Endothelial cell of umbilical vein (primary cell): Measurements from ENCODE around the gene OTX2. TPM values are rescaled to one million over a fixed set of nuclear protein-coding genes. Genes with fewer than 3 reads are reported as not detected.

ENCODE experiments used
- BruUV-seq: library from RNA; stranded (reverse); fragments of 400-500 nt; replicated peaks from 2 replicates; lab custom pipeline; 2021; lab: Mats Ljungman, UMichigan
- CTCF ChIA-PET: fragments of 300-600, 350-600 bp; sonication (Branson Sonifier 250); formaldehyde crosslinking; loops from one replicate; lab custom pipeline; 2021; ENCODE audit warnings: antibody characterized with exemption, inconsistent platforms; lab: Charles Lee
- POLR2A ChIA-PET: fragments of 300-600, 350-600 bp; sonication (Branson Sonifier 250); formaldehyde crosslinking; loops from one replicate; lab custom pipeline; 2021; ENCODE audit warnings: antibody characterized with exemption, inconsistent platforms; lab: Charles Lee
- DNase-seq: peaks from one replicate; pipeline ENCODE4 v3.0.0-alpha.2; 2011; ENCODE audit warnings: low read depth, low spot score
- FAIRE-seq: peaks from 2 replicates; lab custom pipeline; 2011; peaks lifted over from hg19 to GRCh38; lab: Jason Lieb, UNC
- H2AFZ ChIP-seq: 2 replicates; pipeline ENCODE4 v1.6.0; 2012; ENCODE audit warnings: low read depth, low read length, control low read depth, inconsistent platforms
- H3K27ac ChIP-seq: 2 replicates; pipeline ENCODE4 v1.5.1; 2011; ENCODE audit warnings: low read depth, mild to moderate bottlenecking, control low read depth, low read length, moderate library complexity; ENCODE audit not compliant: insufficient read depth
- H3K27me3 ChIP-seq, 2 experiments: 2 replicates each; pipeline versions ENCODE4 v1.6.0 to v1.6.1; 2011; ENCODE audit warnings: low read length in 2 of 2, mixed read lengths in 1 of 2; ENCODE audit not compliant: control insufficient read depth in 2 of 2, insufficient read depth in 2 of 2
- H3K36me3 ChIP-seq, 2 experiments: 2 replicates in 1 of 2; 3 replicates in 1 of 2; pipeline ENCODE4 v1.5.1; 2011; ENCODE audit warnings: low read length in 2 of 2, mild to moderate bottlenecking in 1 of 2, moderate library complexity in 1 of 2; ENCODE audit not compliant: control insufficient read depth in 2 of 2, insufficient read depth in 2 of 2; ENCODE audit errors: extremely low read depth in 1 of 2
- H3K4me1 ChIP-seq: 3 replicates; pipeline ENCODE4 v1.5.1; 2011; ENCODE audit warnings: mild to moderate bottlenecking, low read length; ENCODE audit not compliant: control insufficient read depth, insufficient read depth; ENCODE audit errors: extremely low read depth
- H3K4me2 ChIP-seq: 2 replicates; pipeline ENCODE4 v1.6.1; 2011; ENCODE audit warnings: low read length, control low read depth, mixed read lengths; ENCODE audit not compliant: insufficient read depth
- H3K4me3 ChIP-seq, 3 experiments: fragments of 200-600 bp in 1 of 3; sonication (generic), shearing (Covaris generic) in 1 of 3; replicated peaks in 1 of 3; 2 replicates each; pipeline ENCODE4 v1.5.1; 2011 to 2016; ENCODE audit warnings: control low read depth in 3 of 3, low read length in 3 of 3, mild to moderate bottlenecking in 2 of 3, inconsistent platforms in 1 of 3, low read depth in 1 of 3, moderate library complexity in 1 of 3; ENCODE audit not compliant: insufficient read depth in 1 of 3
- H3K79me2 ChIP-seq: 2 replicates; pipeline ENCODE4 v1.6.0; 2012; ENCODE audit warnings: low read length, inconsistent platforms; ENCODE audit not compliant: control insufficient read depth, insufficient read depth
- H3K9ac ChIP-seq: replicated peaks from 2 replicates; pipeline ENCODE3; 2011; ENCODE audit warnings: low read length, control low read depth; ENCODE audit not compliant: insufficient read depth; ENCODE audit errors: extremely low read depth
- H3K9me1 ChIP-seq: replicated peaks from 3 replicates; pipeline ENCODE4 v1.6.0; 2011; ENCODE audit warnings: mild to moderate bottlenecking, low read length; ENCODE audit not compliant: control insufficient read depth, insufficient read depth; ENCODE audit errors: extremely low read depth
- H3K9me3 ChIP-seq: replicated peaks from 2 replicates; pipeline ENCODE4 v1.5.1; 2012; ENCODE audit warnings: low read length, inconsistent platforms; ENCODE audit not compliant: control insufficient read depth, insufficient read depth
- H4K20me1 ChIP-seq: replicated peaks from 2 replicates; pipeline ENCODE3; 2011; ENCODE audit warnings: mild to moderate bottlenecking, low read length; ENCODE audit not compliant: control insufficient read depth, insufficient read depth; ENCODE audit errors: extremely low read depth
- EZH2 ChIP-seq: IDR thresholded peaks from 2 replicates; pipeline ENCODE4 v1.6.1; 2012; ENCODE audit warnings: borderline replicate concordance, low read depth, mild to moderate bottlenecking, moderate library complexity, low read length, inconsistent platforms; ENCODE audit not compliant: severe bottlenecking
- FOS ChIP-seq: IDR thresholded peaks from 2 replicates; pipeline ENCODE4 v1.6.1; 2011; ENCODE audit warnings: mild to moderate bottlenecking, low read length, moderate library complexity, borderline replicate concordance; ENCODE audit not compliant: insufficient read depth
- JUN ChIP-seq: IDR thresholded peaks from 2 replicates; pipeline ENCODE4 v1.6.1; 2011; ENCODE audit warnings: borderline replicate concordance, low read depth; ENCODE audit not compliant: insufficient read length, insufficient read depth
- dilution Hi-C: fragments of 300-500 bp; cut with MboI; formaldehyde crosslinking; loops from one replicate; pipeline ENCODE4 v1.15.0; 2019; ENCODE audit warnings: low sequenced_read_pairs; ENCODE audit not compliant: extremely low pct_ligation_motif_present
- intact Hi-C: fragments of 100-400 bp; cut with micrococcal nuclease; formaldehyde crosslinking; loops from one replicate; pipeline ENCODE4 v1.10.0; 2022
- polyA plus RNA-seq, 4 experiments: library from polyadenylated mRNA; depleted of rRNA in 3 of 4; stranded (reverse) in 3 of 4; unstranded in 1 of 4; fragments of >200 nt; gene quantifications; 2 replicates each; pipeline versions ENCODE4 v1.2.1 to v1.2.3, GENCODE V29; 2011 to 2012; ENCODE audit warnings: missing spikeins in 1 of 4
- total RNA-seq: library from RNA; stranded (reverse); gene quantifications from 2 replicates; pipeline ENCODE4 v1.2.3, GENCODE V29; 2021
- TF ChIP-seq, protein P1 (sequence below): IDR thresholded peaks from 2 replicates; pipeline ENCODE4 v1.6.1; 2011; ENCODE audit not compliant: insufficient read depth, insufficient read length

OTX2 gene
- total and polyA plus RNA-seq, 2 donors (not counting 3 experiments of a cell fraction or from before 2014, with no cell fraction given) = not detected

DNA sequence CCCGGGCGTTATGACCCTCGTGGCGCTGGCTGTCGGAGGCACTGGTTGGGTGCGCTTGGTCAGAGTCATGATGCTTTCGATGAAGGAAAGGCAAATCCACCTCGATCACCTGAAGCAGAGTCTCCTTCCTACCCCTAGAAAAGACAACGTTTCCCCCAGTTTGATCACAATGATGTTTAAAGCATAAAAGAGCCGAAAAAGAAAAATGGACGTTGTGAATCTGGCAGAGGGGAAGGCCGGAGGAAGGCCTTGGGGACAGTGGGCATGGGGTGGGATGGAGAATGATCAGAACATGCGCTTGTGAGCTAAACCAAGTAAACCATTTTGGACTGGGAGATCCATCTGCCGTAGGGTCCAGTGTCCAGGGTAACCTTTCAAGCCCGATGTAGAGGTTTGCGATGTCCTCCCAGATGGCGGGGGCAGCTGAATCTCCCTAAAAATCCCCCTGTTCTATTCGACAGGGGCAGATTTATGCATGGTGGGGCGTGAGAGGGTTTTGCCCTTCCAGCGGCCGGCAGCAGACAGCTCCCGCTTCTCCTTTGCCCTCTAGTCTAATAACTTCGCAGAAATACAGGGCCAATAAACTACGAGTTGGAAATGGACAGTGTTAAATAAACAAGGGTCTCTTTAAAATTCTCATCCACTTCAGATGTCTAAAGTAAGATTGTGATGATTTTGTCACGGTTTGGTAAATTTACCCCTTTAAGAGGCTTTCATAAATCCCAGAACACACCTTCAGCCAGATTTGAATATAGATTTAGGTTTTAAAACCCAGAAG lies 2.3 kb upstream of the OTX2 start:
- no peak overlapping the region for H3K27ac ChIP-seq
- peaks cover 81 to 99% of the 10 kb centered on the region in 2 experiments for H3K27me3 ChIP-seq
- no peak overlapping the region for H3K4me3 ChIP-seq
- no peak overlapping the region for H3K9ac ChIP-seq
- no peaks in the 10 kb centered on the region for H3K9me1 ChIP-seq
- no peaks in the 10 kb centered on the region for H3K4me1 ChIP-seq
- dilution Hi-C loops (no loop called here), intact Hi-C loops (no loop called here)
- FAIRE-seq = no peak
- no peaks in the 10 kb centered on the region for H3K9me3 ChIP-seq
- TF ChIP-seq, protein P1, sequence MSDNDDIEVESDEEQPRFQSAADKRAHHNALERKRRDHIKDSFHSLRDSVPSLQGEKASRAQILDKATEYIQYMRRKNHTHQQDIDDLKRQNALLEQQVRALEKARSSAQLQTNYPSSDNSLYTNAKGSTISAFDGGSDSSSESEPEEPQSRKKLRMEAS = no peak
- TF ChIP-seq EZH2 = peak; percentile 91
- no peak for TF ChIP-seq FOS
- BruUV-seq = no TSS peak
- no peaks in the 10 kb centered on the region for H3K79me2 ChIP-seq
- no peak overlapping the region for H2AFZ ChIP-seq
- ChIA-PET CTCF (interaction anchor here (0.9 to 2.6 kb wide), 2 partner anchors 10 to 13 kb away, joined by 3 to 7 read pairs; no protein-coding TSS in a partner anchor), POLR2A (interaction anchor here (0.6 kb wide), 1 partner anchor 1270 kb away, joined by 7 read pairs; no protein-coding TSS in a partner anchor)
- no peak overlapping the region for H3K4me2 ChIP-seq
- no peaks in the 10 kb centered on the region for H3K36me3 ChIP-seq
- DNase-seq = no peak
- no peaks in the 10 kb centered on the region for H4K20me1 ChIP-seq

DNA sequence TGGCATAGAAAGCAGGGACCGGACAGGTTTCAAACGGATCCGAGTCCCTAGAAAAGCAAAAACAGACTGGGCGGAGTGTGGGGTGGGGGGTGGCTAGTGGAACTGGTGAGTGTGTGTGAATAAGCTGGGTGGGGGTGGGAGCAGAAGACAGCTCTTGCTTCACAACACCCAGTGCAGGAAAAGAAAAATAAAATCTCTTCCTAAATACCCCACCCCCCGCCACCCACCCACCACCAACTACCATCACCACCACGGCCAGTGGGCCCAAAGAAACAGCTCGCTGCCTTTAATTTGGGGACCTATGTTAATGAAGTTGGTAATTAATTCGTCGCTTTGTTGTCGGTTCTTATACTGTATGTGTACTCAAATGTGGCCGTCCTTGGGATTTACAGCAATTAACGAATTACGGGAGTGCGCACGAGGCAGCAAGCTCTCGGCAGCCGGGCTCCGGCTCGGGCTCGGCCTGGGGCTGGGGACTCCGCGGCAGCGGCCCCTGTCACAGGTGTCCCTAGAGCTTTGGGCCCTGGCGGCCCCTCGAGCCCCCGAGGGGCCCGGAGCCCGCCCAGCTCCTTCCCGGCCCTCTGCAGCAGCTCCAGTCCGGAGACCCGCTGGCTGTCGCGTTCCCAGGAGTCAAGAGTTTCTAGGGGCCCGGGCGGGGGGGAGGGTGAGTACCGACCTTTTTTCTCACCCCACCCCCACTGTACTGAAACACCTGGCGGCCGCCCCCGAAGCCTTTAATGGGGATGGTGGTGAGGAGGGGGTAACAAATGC lies 1.5 kb upstream of the OTX2 start:
- FAIRE-seq (no peak), DNase-seq (no peak)
- no peaks in the 10 kb centered on the region for H3K4me1 ChIP-seq
- no peak overlapping the region for H3K4me2 ChIP-seq
- no peaks in the 10 kb centered on the region for H4K20me1 ChIP-seq
- H2AFZ ChIP-seq = no peak overlapping the region
- no peaks in the 10 kb centered on the region for H3K36me3 ChIP-seq
- no peak overlapping the region for H3K9ac ChIP-seq
- no peak overlapping the region for H3K4me3 ChIP-seq
- TF ChIP-seq EZH2 (peak; percentile 31), JUN (no peak)
- no peaks in the 10 kb centered on the region for H3K79me2 ChIP-seq
- dilution Hi-C loops (no loop called here), intact Hi-C loops (no loop called here)
- CTCF ChIA-PET = interaction anchor here (2.6 kb wide), 1 partner anchor 9 kb away, joined by 7 read pairs; no protein-coding TSS in a partner anchor
- peaks cover 79 to 99% of the 10 kb centered on the region in 2 experiments for H3K27me3 ChIP-seq
- POLR2A ChIA-PET = no interaction called here
- BruUV-seq = no TSS peak
- H3K9me3 ChIP-seq = no peaks in the 10 kb centered on the region
- H3K27ac ChIP-seq = no peak overlapping the region
- H3K9me1 ChIP-seq = no peaks in the 10 kb centered on the region
